ENCODE data around the gene VPS33B. TPM values are rescaled to one million over a fixed set of nuclear protein-coding genes. Genes with fewer than 3 reads are reported as not detected.

Gene VPS33B
- polyA plus RNA-seq (2011; rRNA removed) (17.9 and 25.0 TPM in 2 replicates), polyA plus RNA-seq (2017; fragmentation: RNase III; extraction: RNeasy Plus Mini Kit Qiagen cat#74134 plus additional on column Dnase treatment) (9.5 to 11.7 TPM (median 11.1 TPM) in 3 replicates), polyA minus RNA-seq (2011; rRNA and poly(A)+ RNA removed) (20.6 and 24.0 TPM in 2 replicates)
- polyA plus RNA-seq (2012; cell fraction: cytosol; rRNA removed): 11.5 and 12.1 TPM in 2 replicates
- 37.0 and 45.7 TPM in 2 replicates for polyA plus RNA-seq (2012; cell fraction: nucleus; rRNA removed)

- peak; percentile 74 for FAIRE-seq
- 1% methylated on average over 30 of the region's 48 CpGs for WGBS (ENCODE audit: missing lambda C conversion rate)
- TF ChIP-seq KDM5A (IDR thresholded peaks at IDR 0.05) (0 out of 2 replicates have a peak, but pooled peaks have one; percentile 26), POLR2A (IDR thresholded peaks at IDR 0.05; ENCODE audit: low read length) (peak; percentile 84), MYC (IDR thresholded peaks at IDR 0.05; ENCODE audit: borderline replicate concordance, low read length) (no peak), MAZ (IDR thresholded peaks at IDR 0.05; ENCODE audit: borderline replicate concordance, low read depth, low read length) (no peak), RFX5 (IDR thresholded peaks at IDR 0.05) (no peak), RARB (CRISPR knock-in tag; IDR thresholded peaks at IDR 0.05) (no peak), CHD4 (IDR thresholded peaks at IDR 0.05; ENCODE audit: borderline replicate concordance) (no peak), CBX8 (IDR thresholded peaks at IDR 0.05) (no peak), CBX2 (IDR thresholded peaks at IDR 0.05; ENCODE audit: borderline replicate concordance, low read depth) (no peak), ZC3H11A (IDR thresholded peaks at IDR 0.05) (no peak), CTCF (IDR thresholded peaks at IDR 0.05) (no peak), GATA3 (IDR thresholded peaks at IDR 0.05; ENCODE audit: borderline replicate concordance) (peak; percentile 41; the same call in 1 of the 2 replicates), ZFP36 (IDR thresholded peaks at IDR 0.05; ENCODE audit: borderline replicate concordance, partially characterized antibody) (no peak), BCL3 (IDR thresholded peaks at IDR 0.05) (peak; percentile 83; the same call in 1 of the 3 replicates), HES2 (IDR thresholded peaks at IDR 0.05) (no peak), HOXB5 (CRISPR knock-in tag; IDR thresholded peaks at IDR 0.05) (0 out of 2 replicates have a peak, but pooled peaks have one; percentile 62), ELK1 (IDR thresholded peaks at IDR 0.05; ENCODE audit: low read depth, low read length) (no peak), FOXS1 (CRISPR knock-in tag; IDR thresholded peaks at IDR 0.05) (no peak), EHF (CRISPR knock-in tag; IDR thresholded peaks at IDR 0.05) (peak; percentile 52; the same call in 1 of the 2 replicates), POLR2AphosphoS2 (conservative IDR thresholded peaks at IDR 0.05; ENCODE audit: low read length) (no peak), PHF8 (IDR thresholded peaks at IDR 0.05; ENCODE audit: borderline replicate concordance, low read depth) (peak; percentile 46; the same call in 1 of the 2 replicates), JUN (IDR thresholded peaks at IDR 0.05) (peak; percentile 32 to 83; a peak in 4 of 5 replicates), FOSL2 (IDR thresholded peaks at IDR 0.05) (no peak), FOSL2 (CRISPR knock-in tag; IDR thresholded peaks at IDR 0.05) (no peak), TFCP2L1 (CRISPR knock-in tag; IDR thresholded peaks at IDR 0.05) (no peak), HOXB13 (CRISPR knock-in tag; IDR thresholded peaks at IDR 0.05; ENCODE audit: low read depth) (no peak), HDAC2 (IDR thresholded peaks at IDR 0.05) (no peak)
- TF ChIP-seq, protein P1, sequence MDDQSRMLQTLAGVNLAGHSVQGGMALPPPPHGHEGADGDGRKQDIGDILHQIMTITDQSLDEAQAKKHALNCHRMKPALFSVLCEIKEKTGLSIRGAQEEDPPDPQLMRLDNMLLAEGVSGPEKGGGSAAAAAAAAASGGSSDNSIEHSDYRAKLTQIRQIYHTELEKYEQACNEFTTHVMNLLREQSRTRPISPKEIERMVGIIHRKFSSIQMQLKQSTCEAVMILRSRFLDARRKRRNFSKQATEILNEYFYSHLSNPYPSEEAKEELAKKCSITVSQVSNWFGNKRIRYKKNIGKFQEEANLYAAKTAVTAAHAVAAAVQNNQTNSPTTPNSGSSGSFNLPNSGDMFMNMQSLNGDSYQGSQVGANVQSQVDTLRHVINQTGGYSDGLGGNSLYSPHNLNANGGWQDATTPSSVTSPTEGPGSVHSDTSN (IDR thresholded peaks at IDR 0.05): peak; percentile 60
- TF ChIP-seq, protein P2, sequence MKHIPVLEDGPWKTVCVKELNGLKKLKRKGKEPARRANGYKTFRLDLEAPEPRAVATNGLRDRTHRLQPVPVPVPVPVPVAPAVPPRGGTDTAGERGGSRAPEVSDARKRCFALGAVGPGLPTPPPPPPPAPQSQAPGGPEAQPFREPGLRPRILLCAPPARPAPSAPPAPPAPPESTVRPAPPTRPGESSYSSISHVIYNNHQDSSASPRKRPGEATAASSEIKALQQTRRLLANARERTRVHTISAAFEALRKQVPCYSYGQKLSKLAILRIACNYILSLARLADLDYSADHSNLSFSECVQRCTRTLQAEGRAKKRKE (CRISPR knock-in tag; IDR thresholded peaks at IDR 0.05; ENCODE audit: low read depth): no peak
- TF ChIP-seq, protein P3, sequence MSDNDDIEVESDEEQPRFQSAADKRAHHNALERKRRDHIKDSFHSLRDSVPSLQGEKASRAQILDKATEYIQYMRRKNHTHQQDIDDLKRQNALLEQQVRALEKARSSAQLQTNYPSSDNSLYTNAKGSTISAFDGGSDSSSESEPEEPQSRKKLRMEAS (IDR thresholded peaks at IDR 0.05): peak; percentile 84
- TF ChIP-seq, protein P4, sequence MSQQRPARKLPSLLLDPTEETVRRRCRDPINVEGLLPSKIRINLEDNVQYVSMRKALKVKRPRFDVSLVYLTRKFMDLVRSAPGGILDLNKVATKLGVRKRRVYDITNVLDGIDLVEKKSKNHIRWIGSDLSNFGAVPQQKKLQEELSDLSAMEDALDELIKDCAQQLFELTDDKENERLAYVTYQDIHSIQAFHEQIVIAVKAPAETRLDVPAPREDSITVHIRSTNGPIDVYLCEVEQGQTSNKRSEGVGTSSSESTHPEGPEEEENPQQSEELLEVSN (IDR thresholded peaks at IDR 0.05; ENCODE audit: borderline replicate concordance, low read depth): peak; percentile 78; the same call in 1 of the 2 replicates
These were observed at the start of gene VPS33B for GRCh38 chr15:91022075-91022831. Gene VPS33B (minus strand): TSS chr15:91022594. CDS start chr15:91022249, 345 bp downstream.

More at GRCh38 chr15:91022075-91022831, at the start of gene VPS33B:
- Histone ChIP-seq H3K4me2 (peak within 1 kb of the TSS; percentile 97), H3K4me1 (peaks cover 16% of the 10 kb centered on the region), H3K9me3 (no peaks in the 10 kb centered on the region), H3K4me3 (peak within 1 kb of the TSS; percentile 89), H3K27ac (peak within 1 kb of the TSS; percentile 88 to 91)
- ChIA-PET CTCF (interaction anchor here (0.7 to 3.8 kb wide), 11 partner anchors 11 to 251 kb away, joined by 3 to 26 read pairs (median 4); partner anchors contain the start of gene HDDC3), POLR2A (interaction anchor here (0.5 to 1.6 kb wide), 4 partner anchors 11 to 729 kb away, joined by 3 to 7 read pairs (median 4); no protein-coding TSS in a partner anchor)
- peak; percentile 86 to 91 for DNase-seq (ENCODE audit: low read depth in 1 of 2, low spot score in 1 of 2)
- peak; percentile 94 to 96 for ATAC-seq
